HG03108 (cell line): ENCODE data around the gene ULK2.

Experiments used
- ATAC-seq: cut with Tn5 transposase; IDR thresholded peaks from one replicate; pipeline ENCODE4 v1.9.1; 2021; ENCODE audit warnings: moderate library complexity; ENCODE audit not compliant: unreplicated experiment

ULK2 gene

DNA sequence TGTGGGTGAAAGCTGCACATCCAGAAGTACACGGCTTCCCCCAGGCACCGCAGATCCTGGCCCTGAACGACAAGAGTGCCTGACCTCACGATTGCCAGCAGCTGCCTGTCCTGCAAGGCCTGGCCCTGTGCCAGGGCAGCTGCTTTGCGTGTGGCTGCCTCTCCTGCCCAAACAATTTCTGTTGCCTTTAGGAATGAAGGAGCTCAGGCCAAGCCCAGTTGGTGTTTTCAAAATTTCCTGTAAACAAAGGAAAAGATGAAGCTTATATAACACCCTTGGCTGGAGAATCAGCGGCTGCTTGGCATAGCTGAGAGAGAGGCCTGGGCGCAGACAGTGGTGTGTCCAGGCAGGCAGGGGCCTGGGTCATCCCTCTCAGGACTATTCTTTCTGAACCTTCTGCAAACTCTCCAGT lies 139.6 kb downstream of the ULK2 start:
- ATAC-seq: no peak

DNA sequence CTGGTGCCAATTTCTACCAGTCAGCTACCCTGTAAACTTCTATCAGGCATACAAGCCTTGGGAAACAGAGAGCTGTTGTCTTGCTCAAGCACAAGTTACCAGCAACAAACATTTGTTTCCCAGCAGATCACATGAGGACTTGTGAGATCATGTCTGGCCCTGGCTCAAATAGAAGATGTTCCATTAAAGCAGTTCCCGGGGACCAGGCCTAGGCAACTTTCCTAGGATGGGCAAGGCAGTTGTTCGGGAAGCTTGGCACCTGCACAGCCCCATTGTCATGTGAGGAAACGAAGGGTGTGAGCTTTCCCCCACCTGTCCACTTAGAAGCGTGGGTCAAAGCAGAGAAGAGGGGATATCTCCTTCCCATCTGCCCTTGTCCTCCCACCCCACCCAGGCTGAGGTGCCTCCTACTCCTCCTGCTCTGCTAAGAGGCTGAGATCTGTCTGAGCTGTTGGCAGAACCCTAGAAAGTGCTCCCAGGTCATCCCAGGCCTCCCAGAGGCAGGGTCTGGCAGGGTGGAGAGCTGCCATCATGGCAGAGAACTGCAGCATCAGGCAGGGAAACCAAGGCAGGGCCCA lies 140.1 kb downstream of the ULK2 start:
- no peak for ATAC-seq

GRCh38 chr17:19726631-19727376 lies 140.9 kb downstream of the ULK2 start:
- no peak for ATAC-seq

DNA sequence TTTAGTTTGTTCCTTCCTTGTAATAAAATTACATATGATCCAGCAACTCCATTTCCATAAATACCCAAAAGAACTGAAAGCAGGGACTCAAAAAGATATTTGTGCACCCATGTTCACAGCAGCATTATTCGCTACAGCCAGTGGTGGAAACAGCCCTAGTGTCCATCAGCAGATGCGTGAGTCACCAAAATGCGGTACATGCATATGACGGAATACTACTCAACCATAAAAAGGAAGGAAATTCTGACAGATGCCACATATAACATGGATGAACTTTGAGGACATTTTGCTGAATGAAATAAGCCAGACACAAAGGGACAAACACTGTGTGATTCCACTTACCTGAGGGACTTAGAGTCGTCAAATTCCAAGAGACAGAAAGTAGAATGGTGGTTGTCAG lies 142.2 kb downstream of the ULK2 start:
- ATAC-seq: no peak

DNA sequence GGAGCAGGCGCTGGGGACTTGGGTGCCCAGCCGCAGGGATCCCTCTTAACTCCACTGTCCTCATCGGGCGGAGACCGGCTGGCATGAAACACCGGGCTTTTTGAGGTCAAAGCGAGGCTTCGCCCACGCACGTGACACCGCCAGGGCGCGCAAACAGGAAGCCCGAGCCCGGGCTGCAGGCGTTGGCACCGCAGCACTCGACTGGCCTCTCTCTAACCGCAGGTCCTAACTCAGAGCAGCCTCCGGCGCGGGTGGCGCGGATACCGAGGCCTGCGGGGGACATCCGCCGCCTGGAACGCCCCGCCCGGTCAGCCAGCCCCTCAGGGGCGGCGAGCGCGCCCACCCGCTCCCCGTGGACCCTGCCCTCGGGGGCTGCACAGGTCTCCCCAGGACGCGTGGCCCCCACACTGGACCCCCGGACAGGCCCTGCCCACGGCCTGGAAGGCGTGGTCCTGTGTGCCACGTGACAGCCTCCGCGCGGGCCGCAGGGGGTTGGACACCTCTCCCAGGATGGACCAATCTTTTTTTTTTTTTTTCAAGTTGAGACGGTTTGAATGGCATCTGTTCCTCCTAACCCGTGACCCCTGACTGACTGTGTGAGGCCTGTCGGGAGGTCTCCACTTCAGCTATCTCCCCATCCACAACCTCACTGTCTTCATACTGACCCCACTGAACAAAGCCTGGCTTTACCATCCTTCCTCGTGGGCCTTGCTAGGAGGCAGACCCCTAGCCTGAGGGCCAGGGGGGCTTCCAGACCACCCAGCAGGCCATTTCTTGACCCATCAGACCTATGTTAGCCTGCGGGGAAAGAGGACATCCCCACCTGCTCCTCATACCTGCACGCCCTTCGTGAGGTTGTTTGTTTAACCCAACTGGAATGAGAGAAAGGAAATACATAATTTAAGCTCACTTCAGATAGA lies 143.0 kb downstream of the ULK2 start:
- ATAC-seq: no peak

DNA sequence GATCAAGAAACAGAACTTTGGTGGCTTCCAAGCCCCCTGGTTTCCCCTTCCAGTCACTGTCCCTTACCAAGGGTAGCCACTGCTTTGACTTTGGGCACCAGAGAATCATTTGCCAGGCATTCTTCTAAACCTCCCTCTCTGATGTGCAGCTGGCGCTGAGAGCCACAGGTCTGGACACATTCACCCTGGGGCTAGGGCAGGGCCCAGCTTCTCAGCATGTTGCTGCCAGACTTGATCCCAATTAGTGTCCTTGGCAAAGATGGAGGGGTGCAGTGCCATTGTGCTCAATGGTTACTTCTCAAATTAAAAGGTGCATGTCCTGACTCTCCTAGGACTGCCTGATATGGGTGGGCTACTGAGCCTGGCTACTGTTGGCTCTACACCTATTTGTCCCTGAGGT lies 143.8 kb downstream of the ULK2 start:
- no peak for ATAC-seq
